Panc1 (cell line): Measurements from ENCODE around the gene BOC.

Experiments used
- SIN3A ChIP-seq: IDR thresholded peaks from 2 replicates; pipeline ENCODE4 v1.6.1; 2012; ENCODE audit warnings: low read depth, mild to moderate bottlenecking, low read length, moderate library complexity, borderline replicate concordance; ENCODE audit not compliant: insufficient read depth
- TF ChIP-seq, protein P1 (sequence below): fragments of 450-650 bp; IDR thresholded peaks from 2 replicates; pipeline ENCODE4 v1.5.1; 2017; ENCODE audit warnings: mild to moderate bottlenecking

DNA sequence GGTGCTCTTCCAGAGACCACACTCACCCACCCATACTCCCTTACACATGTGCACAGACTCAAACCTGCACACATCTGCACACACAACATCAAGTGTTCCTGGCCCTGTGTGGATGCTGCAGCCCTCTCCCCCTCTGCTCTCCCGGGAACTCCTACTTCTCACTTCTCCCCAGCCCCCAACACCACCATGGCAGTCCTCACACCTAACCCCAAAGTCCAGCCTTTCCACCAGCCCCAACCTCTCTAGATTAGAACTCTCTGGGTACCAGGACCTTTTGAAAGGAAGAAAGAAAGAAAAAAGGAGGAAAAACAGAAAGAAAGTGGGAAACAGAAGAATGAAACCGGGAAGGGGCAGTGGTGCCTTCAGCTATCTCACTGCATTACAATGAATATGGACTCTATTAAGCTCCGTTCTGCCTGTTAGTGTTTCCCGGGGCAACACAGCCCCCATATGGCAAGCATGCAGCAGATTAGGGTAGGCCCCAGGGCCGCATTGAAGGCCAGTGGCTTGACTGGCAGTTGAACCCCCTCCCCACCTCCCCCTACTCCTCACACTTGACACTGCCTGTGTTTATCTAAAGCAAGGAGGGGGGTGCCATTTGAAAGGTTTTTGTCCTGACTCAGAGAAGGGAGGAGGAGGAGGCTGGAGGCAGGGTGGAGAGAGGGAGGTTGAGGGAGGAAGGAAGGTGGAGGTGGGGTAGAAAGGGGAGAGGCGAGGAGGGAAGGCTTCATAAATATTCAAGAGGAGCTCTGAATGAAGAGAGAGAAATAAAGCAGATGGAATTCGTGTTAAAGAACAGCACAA, 30.1 kb downstream of the BOC start:
- TF ChIP-seq, protein P1, sequence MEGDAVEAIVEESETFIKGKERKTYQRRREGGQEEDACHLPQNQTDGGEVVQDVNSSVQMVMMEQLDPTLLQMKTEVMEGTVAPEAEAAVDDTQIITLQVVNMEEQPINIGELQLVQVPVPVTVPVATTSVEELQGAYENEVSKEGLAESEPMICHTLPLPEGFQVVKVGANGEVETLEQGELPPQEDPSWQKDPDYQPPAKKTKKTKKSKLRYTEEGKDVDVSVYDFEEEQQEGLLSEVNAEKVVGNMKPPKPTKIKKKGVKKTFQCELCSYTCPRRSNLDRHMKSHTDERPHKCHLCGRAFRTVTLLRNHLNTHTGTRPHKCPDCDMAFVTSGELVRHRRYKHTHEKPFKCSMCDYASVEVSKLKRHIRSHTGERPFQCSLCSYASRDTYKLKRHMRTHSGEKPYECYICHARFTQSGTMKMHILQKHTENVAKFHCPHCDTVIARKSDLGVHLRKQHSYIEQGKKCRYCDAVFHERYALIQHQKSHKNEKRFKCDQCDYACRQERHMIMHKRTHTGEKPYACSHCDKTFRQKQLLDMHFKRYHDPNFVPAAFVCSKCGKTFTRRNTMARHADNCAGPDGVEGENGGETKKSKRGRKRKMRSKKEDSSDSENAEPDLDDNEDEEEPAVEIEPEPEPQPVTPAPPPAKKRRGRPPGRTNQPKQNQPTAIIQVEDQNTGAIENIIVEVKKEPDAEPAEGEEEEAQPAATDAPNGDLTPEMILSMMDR = no peak
- TF ChIP-seq SIN3A = no peak
